Upper lobe of right lung (tissue), 1 donor: ENCODE data around the gene KATNB1. TPM values are rescaled to one million over a fixed set of nuclear protein-coding genes. Genes with fewer than 3 reads are reported as not detected.
"Not testable (repeated sequence)": the region's sequence is repeated elsewhere in the genome, so short reads cannot be mapped to it uniquely, and the experiment has no call there.

ENCODE experiments used
- ATAC-seq: fragments of 200-7000 bp; cut with Tn5 transposase; one replicate; pipeline ENCODE4 v1.9.1; 2020; ENCODE audit warnings: mild to moderate bottlenecking, moderate library complexity
- DNase-seq: peaks from one replicate; pipeline ENCODE4 v3.0.0-alpha.2; 2020
- H3K27ac ChIP-seq: fragments of 200-600 bp; one replicate; pipeline ENCODE4 v1.8.0; 2022
- H3K27me3 ChIP-seq: fragments of 200-600 bp; one replicate; pipeline ENCODE4 v1.8.0; 2022; ENCODE audit warnings: mild to moderate bottlenecking
- H3K36me3 ChIP-seq: fragments of 200-600 bp; one replicate; pipeline ENCODE4 v1.8.0; 2022
- H3K4me1 ChIP-seq: fragments of 200-600 bp; one replicate; pipeline ENCODE4 v1.8.0; 2022
- H3K4me3 ChIP-seq: fragments of 200-600 bp; one replicate; pipeline ENCODE4 v1.8.0; 2022; ENCODE audit warnings: mild to moderate bottlenecking
- H3K9me3 ChIP-seq: fragments of 200-600 bp; one replicate; pipeline ENCODE4 v1.8.0; 2022
- CTCF ChIP-seq: fragments of 200-600 bp; IDR thresholded peaks from one replicate; pipeline ENCODE4 v1.8.0; 2022; ENCODE audit warnings: antibody characterized with exemption
- intact Hi-C: fragments of 100-400 bp; cut with DNase I; formaldehyde crosslinking; loops from one replicate; pipeline ENCODE4 v1.11.0; 2022
- total RNA-seq: library from RNA; stranded (reverse); fragmentation: NEBNext Ultra II Directional; extraction: Animal tissue kit (Norgen Biotek cat#: 25700); gene quantifications from one replicate; pipeline ENCODE4 v1.2.1, GENCODE V29; 2021
- donor health status: DM: no; HTN: yes; CAD: no; lungs with severe emphysema.

Gene KATNB1
- total RNA-seq, 1 donor from 2014 or later, result 16.6 TPM

- ATAC-seq, result no peak
- Histone ChIP-seq H3K9me3 (no peaks in the 10 kb centered on the region), H3K4me1 (no peaks in the 10 kb centered on the region), H3K36me3 (no peaks in the 10 kb centered on the region), H3K27me3 (no peaks in the 10 kb centered on the region), H3K27ac (no peak overlapping the region), H3K4me3 (no peak overlapping the region)
- TF ChIP-seq CTCF, result no peak
- DNase-seq, result no peak
- intact Hi-C loops, result no loop called here
These were observed 7.0 kb upstream of the KATNB1 start for GRCh38 chr16:57728336-57729181.

- no peaks in the 10 kb centered on the region for H3K9me3 ChIP-seq
- no peak for ATAC-seq
- H3K27me3 ChIP-seq, result no peaks in the 10 kb centered on the region
- no peak for DNase-seq
- H3K36me3 ChIP-seq, result no peaks in the 10 kb centered on the region
- no peak overlapping the region for H3K27ac ChIP-seq
- H3K4me1 ChIP-seq, result peaks cover 2% of the 10 kb centered on the region
- H3K4me3 ChIP-seq, result no peak overlapping the region
- intact Hi-C loops, result no loop called here
- TF ChIP-seq CTCF, result no peak
These were observed 6.4 kb upstream of the KATNB1 start for GRCh38 chr16:57729182-57729484.

GRCh38 chr16:57729852-57730251 is 5.7 kb upstream of the KATNB1 start:
- H3K27ac ChIP-seq, DNase-seq, H3K9me3 ChIP-seq, H3K36me3 ChIP-seq, ATAC-seq, H3K27me3 ChIP-seq, H3K4me3 ChIP-seq, H3K4me1 ChIP-seq, intact Hi-C loops: not testable (repeated sequence)

- H3K36me3 ChIP-seq, result no peaks in the 10 kb centered on the region
- no peak overlapping the region for H3K27ac ChIP-seq
- H3K4me3 ChIP-seq, result no peak overlapping the region
- no peak for TF ChIP-seq CTCF
- DNase-seq (peak; percentile 48), ATAC-seq (no peak)
- H3K9me3 ChIP-seq, result no peaks in the 10 kb centered on the region
- H3K27me3 ChIP-seq, result no peaks in the 10 kb centered on the region
- H3K4me1 ChIP-seq, result peaks cover 7% of the 10 kb centered on the region
- intact Hi-C loops, result no loop called here
These were observed 4.5 kb upstream of the KATNB1 start for GRCh38 chr16:57730771-57731730.

GRCh38 chr16:57732037-57732436 is 3.5 kb upstream of the KATNB1 start:
- Histone ChIP-seq H3K4me1 (peaks cover 17% of the 10 kb centered on the region), H3K36me3 (no peaks in the 10 kb centered on the region), H3K27ac (no peak overlapping the region), H3K27me3 (no peaks in the 10 kb centered on the region), H3K9me3 (no peaks in the 10 kb centered on the region), H3K4me3 (no peak overlapping the region)
- no peak for DNase-seq
- intact Hi-C loops, result no loop called here
- no peak for TF ChIP-seq CTCF
- ATAC-seq, result no peak

- TF ChIP-seq CTCF, result no peak
- Histone ChIP-seq H3K27ac (no peak overlapping the region), H3K27me3 (no peaks in the 10 kb centered on the region), H3K9me3 (no peaks in the 10 kb centered on the region), H3K4me1 (peaks cover 22% of the 10 kb centered on the region), H3K4me3 (no peak overlapping the region), H3K36me3 (no peaks in the 10 kb centered on the region)
- DNase-seq (no peak), ATAC-seq (no peak)
- intact Hi-C loops, result no loop called here
These were observed 2.9 kb upstream of the KATNB1 start for GRCh38 chr16:57732714-57733113.
